NCI-H1436 treated with DMSO at 0.1 percent for 48 hours (cell line): ENCODE results near the gene CD300LB.
"Not testable (repeated sequence)": the region's sequence is repeated elsewhere in the genome, so short reads cannot be mapped to it uniquely, and the experiment has no call there.

Source experiments
- DNase-seq: peaks from one replicate; lab custom pipeline; 2025; lab: John Stamatoyannopoulos, UW

Gene CD300LB

GRCh38 chr17:74525465-74525725, 5.9 kb downstream of the CD300LB start:
- no peak for DNase-seq

- no peak for DNase-seq
Measured at GRCh38 chr17:74524653-74525464, 6.4 kb downstream of the CD300LB start.

GRCh38 chr17:74523308-74523707, 8.0 kb downstream of the CD300LB start:
- DNase-seq: no peak

- no peak for DNase-seq
Measured at GRCh38 chr17:74522381-74523105, 8.7 kb downstream of the CD300LB start.

GRCh38 chr17:74521701-74522201, 9.5 kb downstream of the CD300LB start:
- DNase-seq: no peak

- DNase-seq: no peak
Measured at GRCh38 chr17:74520790-74521480, 10.3 kb downstream of the CD300LB start.

GRCh38 chr17:74520016-74520434, 11.2 kb downstream of the CD300LB start:
- no peak for DNase-seq

- DNase-seq: not testable (repeated sequence)
Measured at GRCh38 chr17:74518413-74518981, 12.8 kb downstream of the CD300LB start.

- no peak for DNase-seq
Measured at GRCh38 chr17:74516561-74517328, 14.5 kb downstream of the CD300LB start.

GRCh38 chr17:74515941-74516340, 15.3 kb downstream of the CD300LB start:
- DNase-seq: no peak

- no peak for DNase-seq
Measured at GRCh38 chr17:74514632-74515334, 16.5 kb downstream of the CD300LB start.

GRCh38 chr17:74513987-74514631, 17.2 kb downstream of the CD300LB start:
- DNase-seq: no peak

- DNase-seq: no peak
Measured at GRCh38 chr17:74512624-74513091, 18.6 kb downstream of the CD300LB start.

- no peak for DNase-seq
Measured at GRCh38 chr17:74512036-74512435, 19.2 kb downstream of the CD300LB start.

- no peak for DNase-seq
Measured at GRCh38 chr17:74508156-74508555, 23.1 kb downstream of the CD300LB start.

GRCh38 chr17:74503949-74504348, 27.3 kb downstream of the CD300LB start:
- not testable (repeated sequence) for DNase-seq

GRCh38 chr17:74502861-74503260, 28.4 kb downstream of the CD300LB start:
- no peak for DNase-seq

- no peak for DNase-seq
Measured at GRCh38 chr17:74499992-74500391, 31.3 kb downstream of the CD300LB start.

- DNase-seq: no peak
Measured at GRCh38 chr17:74497471-74497870, 33.8 kb downstream of the CD300LB start.

- DNase-seq: no peak
Measured at GRCh38 chr17:74493331-74493833, 37.9 kb downstream of the CD300LB start.
